Measurements from ENCODE around the gene CAPS2. TPM values are rescaled to one million over a fixed set of nuclear protein-coding genes. Genes with fewer than 3 reads are reported as not detected.
"Not testable (repeated sequence)": the region's sequence is repeated elsewhere in the genome, so short reads cannot be mapped to it uniquely, and the experiment has no call there.

CAPS2 gene
- polyA plus RNA-seq (ENCODE audit: low read depth in 6 of 6) = 1 to 10 TPM; 2.1 to 9.4 (median 4.0) TPM

GRCh38 chr12:75329918-75330826 lies at the start of gene CAPS2:
Gene CAPS2 (minus strand): TSS chr12:75330324. CDS start chr12:75326498, 3,826 bp downstream.
- peak; percentile 74 to 75 for ATAC-seq (ENCODE audit: low read depth in 2 of 2)
- H3K27ac Mint-ChIP-seq = peak within 1 kb of the TSS; percentile 15 to 92 (median 78)
- no peaks in the 10 kb centered on the region for H3K9me3 Mint-ChIP-seq
- peaks cover 14 to 25% (median 19%) of the 10 kb centered on the region in 3 donors for H3K4me1 Mint-ChIP-seq
- peaks cover 24 to 29% (median 27%) of the 10 kb centered on the region in 3 donors for H3K27me3 Mint-ChIP-seq
- H3K4me3 Mint-ChIP-seq = peak within 1 kb of the TSS; percentile 81 to 94 (median 92)
- H3K36me3 Mint-ChIP-seq = no peaks in the 10 kb centered on the region
- DNase-seq = peak; percentile 53

DNA sequence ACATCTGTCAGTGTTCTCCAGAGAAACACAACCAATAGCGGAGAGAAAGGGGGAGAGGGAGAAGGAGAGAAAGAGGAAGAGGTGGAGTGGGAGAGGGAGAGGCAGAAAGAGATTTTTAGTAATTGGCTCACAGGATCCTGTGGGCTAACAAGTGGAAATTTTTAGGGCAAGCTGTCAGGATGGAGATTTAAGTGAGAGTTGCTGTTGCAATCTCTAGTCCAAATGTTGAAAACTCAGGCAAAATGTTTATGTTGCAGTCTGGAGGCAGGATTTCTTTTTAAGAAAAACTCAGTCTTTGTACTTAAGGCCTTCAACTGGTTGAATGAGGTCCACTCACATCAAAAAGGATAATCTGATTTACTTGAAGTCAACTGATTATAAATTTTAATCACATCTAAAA lies 48.2 kb upstream of the CAPS2 start:
- ATAC-seq (ENCODE audit: low read depth in 2 of 2) = no peak
- no peak overlapping the region for H3K4me3 Mint-ChIP-seq
- no peak overlapping the region for H3K27ac Mint-ChIP-seq

DNA sequence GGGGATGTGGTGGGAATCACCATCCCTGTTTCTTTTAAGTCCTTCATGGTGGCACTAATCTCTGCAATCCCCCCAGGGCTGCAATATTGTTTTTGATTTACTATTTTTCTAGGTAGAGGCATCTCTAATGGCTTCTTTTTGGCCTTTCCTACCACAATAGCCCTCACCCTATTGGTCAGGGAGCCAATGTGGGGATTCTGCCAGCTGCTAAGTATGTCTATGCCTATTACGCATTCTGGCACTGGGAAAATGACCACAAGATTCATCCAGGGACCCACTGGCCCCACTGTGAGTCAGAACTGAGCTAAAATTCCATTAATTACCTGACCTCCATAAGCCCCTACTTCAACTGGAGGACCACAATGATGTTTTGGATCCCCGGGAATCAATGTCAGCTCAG lies 44.8 kb upstream of the CAPS2 start:
- DNase-seq (no peak), ATAC-seq (ENCODE audit: low read depth in 2 of 2) (no peak)
- no peak overlapping the region for H3K4me3 Mint-ChIP-seq
- H3K27me3 Mint-ChIP-seq = no peaks in the 10 kb centered on the region
- no peaks in the 10 kb centered on the region for H3K36me3 Mint-ChIP-seq
- H3K4me1 Mint-ChIP-seq = no peaks in the 10 kb centered on the region
- peaks cover 0 to 1% (median 0%) of the 10 kb centered on the region in 7 donors for H3K9me3 Mint-ChIP-seq
- peak overlapping the region in 1 of 6 donors; percentile 70 for H3K27ac Mint-ChIP-seq

More for the DNA sequence above, 48.2 kb upstream of the CAPS2 start:
- Mint-ChIP-seq H3K4me1 (no peaks in the 10 kb centered on the region), H3K36me3 (no peaks in the 10 kb centered on the region), H3K27me3 (no peaks in the 10 kb centered on the region), H3K9me3 (no peaks in the 10 kb centered on the region)
- DNase-seq = no peak

DNA sequence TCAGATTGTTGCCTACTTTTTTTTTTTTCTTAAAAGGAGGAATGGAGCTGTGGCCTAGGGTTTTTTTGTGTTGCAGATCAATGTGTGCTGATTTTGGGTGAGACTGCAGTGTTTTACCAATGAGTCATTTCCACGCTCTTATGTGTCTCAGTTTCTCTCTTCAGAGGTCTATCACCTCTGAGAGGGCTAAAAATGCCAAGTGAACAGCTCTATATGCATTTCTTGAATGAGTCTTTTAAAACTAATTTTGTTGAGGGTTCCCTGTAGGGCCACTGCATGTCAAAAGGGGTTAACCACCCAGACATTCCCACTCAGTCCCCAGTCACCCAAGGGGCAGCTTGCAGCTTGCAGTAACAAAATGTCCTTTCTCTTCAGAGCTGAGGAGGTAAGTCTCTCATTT lies 36.5 kb upstream of the CAPS2 start:
- DNase-seq = no peak
- H3K4me1 Mint-ChIP-seq = peaks cover 0 to 3% (median 1%) of the 10 kb centered on the region in 3 donors
- H3K36me3 Mint-ChIP-seq = no peaks in the 10 kb centered on the region
- no peak for ATAC-seq (ENCODE audit: low read depth in 2 of 2)
- no peak overlapping the region for H3K4me3 Mint-ChIP-seq
- peak overlapping the region in 1 of 6 donors; percentile 1 for H3K27ac Mint-ChIP-seq
- H3K27me3 Mint-ChIP-seq = no peaks in the 10 kb centered on the region
- peaks cover 0 to 1% (median 0%) of the 10 kb centered on the region in 7 donors for H3K9me3 Mint-ChIP-seq

- H3K9me3 Mint-ChIP-seq = peaks cover 0 to 5% (median 4%) of the 10 kb centered on the region in 7 donors
Measured at GRCh38 chr12:75364919-75365318, 34.8 kb upstream of the CAPS2 start.

DNA sequence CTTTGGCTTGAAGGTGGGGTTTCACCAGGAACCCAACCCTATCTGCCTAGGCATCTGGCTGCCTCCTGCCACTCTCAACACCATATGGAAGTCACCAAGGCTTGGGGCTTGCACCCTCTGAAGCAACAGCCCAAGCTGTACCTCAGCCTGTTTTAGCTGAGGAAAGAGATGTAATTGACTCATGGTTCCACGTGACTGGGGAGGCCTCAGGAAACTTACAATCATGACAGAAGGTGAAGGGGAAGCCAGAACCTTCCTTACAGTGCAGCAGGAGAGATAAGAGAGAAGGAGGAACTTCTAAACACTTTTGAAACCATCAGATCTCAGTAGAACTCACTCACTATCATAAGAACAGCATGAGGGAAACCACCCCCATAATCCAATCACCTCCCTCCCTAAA lies 31.3 kb upstream of the CAPS2 start:
- DNase-seq = no peak
- Mint-ChIP-seq H3K4me3 (peak overlapping the region in 1 of 8 donors; percentile 64), H3K4me1 (peaks cover 8 to 14% (median 8%) of the 10 kb centered on the region in 3 donors), H3K36me3 (peaks cover 0 to 4% of the 10 kb centered on the region in 2 donors), H3K27ac (peak overlapping the region in 1 of 6 donors; percentile 27), H3K27me3 (no peaks in the 10 kb centered on the region), H3K9me3 (peaks cover 0 to 9% (median 4%) of the 10 kb centered on the region in 7 donors)
- no peak for ATAC-seq (ENCODE audit: low read depth in 2 of 2)

More at GRCh38 chr12:75364919-75365318, 34.8 kb upstream of the CAPS2 start:
- Mint-ChIP-seq H3K4me3 (no peak overlapping the region), H3K27me3 (no peaks in the 10 kb centered on the region), H3K36me3 (peaks cover 0 to 4% of the 10 kb centered on the region in 2 donors), H3K4me1 (peaks cover 8 to 14% (median 8%) of the 10 kb centered on the region in 3 donors), H3K27ac (no peak overlapping the region)
- ATAC-seq (ENCODE audit: low read depth in 2 of 2) = no peak
- no peak for DNase-seq

DNA sequence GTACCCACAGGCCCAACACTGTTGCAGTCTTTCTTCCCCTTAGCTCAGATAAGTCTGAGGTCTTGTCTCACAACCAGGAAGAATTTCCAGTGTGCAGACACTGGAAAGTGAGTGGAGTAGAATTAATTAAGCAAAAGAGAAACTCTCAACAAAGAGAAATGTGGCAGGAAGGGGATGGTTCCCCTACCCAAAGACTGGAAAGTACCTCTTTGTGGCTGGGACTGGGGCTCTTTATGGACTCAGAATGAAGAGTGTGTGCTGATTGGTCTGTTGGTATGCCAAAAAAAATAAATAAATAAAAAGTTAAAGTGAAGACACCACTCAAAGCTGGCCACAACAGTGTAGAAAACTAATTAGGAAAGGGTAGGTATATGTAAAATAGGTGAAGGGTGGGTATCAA lies 30.8 kb upstream of the CAPS2 start:
- H3K36me3 Mint-ChIP-seq = peaks cover 0 to 4% of the 10 kb centered on the region in 2 donors
- H3K4me3 Mint-ChIP-seq = no peak overlapping the region
- H3K27me3 Mint-ChIP-seq = no peaks in the 10 kb centered on the region
- H3K9me3 Mint-ChIP-seq = peaks cover 0 to 9% (median 4%) of the 10 kb centered on the region in 7 donors
- H3K27ac Mint-ChIP-seq = peak overlapping the region in 4 of 6 donors; percentile 60 to 85 (median 72)
- ATAC-seq (ENCODE audit: low read depth in 2 of 2) (peak; percentile 41 to 58), DNase-seq (no peak)
- H3K4me1 Mint-ChIP-seq = peaks cover 8 to 14% (median 8%) of the 10 kb centered on the region in 3 donors

DNA sequence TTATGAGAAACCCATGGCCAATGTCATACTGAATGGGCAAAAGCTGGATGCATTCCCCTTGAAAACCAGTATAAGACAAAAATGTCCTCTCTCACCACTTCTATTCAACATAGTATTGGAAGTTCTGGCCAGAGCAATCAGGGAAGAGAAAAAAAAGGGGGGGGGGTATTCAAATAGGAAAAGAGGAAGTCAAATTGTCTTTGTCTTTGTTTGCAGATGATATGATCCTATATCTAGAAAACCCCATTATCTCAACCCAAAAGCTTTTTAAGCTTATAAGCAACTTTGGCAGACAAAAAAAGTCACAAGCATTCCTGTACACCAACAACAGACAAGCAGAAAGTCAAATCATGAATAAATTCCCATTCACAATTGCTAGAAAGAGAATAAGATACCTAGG lies 23.9 kb upstream of the CAPS2 start:
- H3K27ac Mint-ChIP-seq = no peak overlapping the region
- peaks cover 5 to 35% (median 20%) of the 10 kb centered on the region in 7 donors for H3K9me3 Mint-ChIP-seq
- DNase-seq (no peak), ATAC-seq (ENCODE audit: low read depth in 2 of 2) (no peak)
- H3K36me3 Mint-ChIP-seq = peaks cover 7 to 23% of the 10 kb centered on the region in 2 donors
- no peaks in the 10 kb centered on the region for H3K27me3 Mint-ChIP-seq
- H3K4me3 Mint-ChIP-seq = no peak overlapping the region
- peaks cover 0 to 6% (median 0%) of the 10 kb centered on the region in 3 donors for H3K4me1 Mint-ChIP-seq

DNA sequence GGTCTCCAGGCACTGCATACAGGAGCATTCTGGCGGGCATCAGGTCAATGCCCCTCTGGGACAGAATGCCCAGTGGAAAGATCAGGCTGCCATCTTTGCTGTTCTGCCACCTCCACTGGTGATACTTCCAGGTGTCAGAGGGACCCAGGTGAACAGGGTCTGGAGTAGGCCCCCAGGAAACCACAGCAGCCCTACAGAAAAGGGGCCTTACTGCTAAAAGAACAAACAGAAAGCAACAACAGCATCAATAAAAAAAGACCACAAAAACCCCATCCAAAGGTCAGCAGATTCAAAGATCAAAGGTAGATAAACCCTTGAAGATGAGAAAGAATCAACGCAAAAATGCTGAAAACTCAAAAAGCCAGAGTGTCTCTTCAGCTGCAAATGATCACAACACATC lies 20.3 kb upstream of the CAPS2 start:
- peak overlapping the region in 1 of 6 donors; percentile 53 for H3K27ac Mint-ChIP-seq
- ATAC-seq (ENCODE audit: low read depth in 2 of 2) (no peak), DNase-seq (no peak)
- H3K4me3 Mint-ChIP-seq = no peak overlapping the region
- peaks cover 5 to 30% (median 16%) of the 10 kb centered on the region in 7 donors for H3K9me3 Mint-ChIP-seq
- peaks cover 7 to 23% of the 10 kb centered on the region in 2 donors for H3K36me3 Mint-ChIP-seq
- peaks cover 0 to 6% (median 0%) of the 10 kb centered on the region in 3 donors for H3K4me1 Mint-ChIP-seq
- no peaks in the 10 kb centered on the region for H3K27me3 Mint-ChIP-seq

DNA sequence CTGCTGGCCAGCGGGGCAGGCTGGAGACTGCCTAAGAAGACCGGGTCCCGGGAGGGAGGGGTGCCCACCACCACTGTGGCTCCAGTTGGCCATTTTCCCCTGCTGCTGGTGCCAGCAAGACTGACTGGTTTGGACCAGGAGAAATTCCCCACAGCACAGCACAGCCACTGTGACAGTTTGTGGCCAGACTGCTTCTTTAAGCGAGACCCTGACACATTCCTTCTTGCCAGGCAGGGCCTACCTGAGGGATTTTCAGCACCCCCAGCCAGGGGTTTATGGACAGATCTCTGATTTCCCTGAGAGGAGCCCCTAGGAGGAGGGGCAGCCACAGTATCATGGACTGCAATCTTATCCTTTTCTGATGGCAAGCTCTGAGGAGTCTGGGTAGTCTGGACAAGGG lies 19.8 kb upstream of the CAPS2 start:
- Mint-ChIP-seq H3K27ac (no peak overlapping the region), H3K4me1 (peaks cover 0 to 6% (median 0%) of the 10 kb centered on the region in 3 donors), H3K4me3 (no peak overlapping the region), H3K9me3 (peaks cover 5 to 25% (median 11%) of the 10 kb centered on the region in 7 donors), H3K27me3 (no peaks in the 10 kb centered on the region), H3K36me3 (peaks cover 4 to 19% of the 10 kb centered on the region in 2 donors)
- no peak for ATAC-seq (ENCODE audit: low read depth in 2 of 2)
- no peak for DNase-seq

- not testable (repeated sequence) for H3K27me3 Mint-ChIP-seq; H3K9me3 Mint-ChIP-seq; DNase-seq; H3K36me3 Mint-ChIP-seq; H3K27ac Mint-ChIP-seq; ATAC-seq (ENCODE audit: low read depth in 2 of 2); H3K4me1 Mint-ChIP-seq; H3K4me3 Mint-ChIP-seq
Measured at GRCh38 chr12:75346215-75346614, 16.1 kb upstream of the CAPS2 start.

DNA sequence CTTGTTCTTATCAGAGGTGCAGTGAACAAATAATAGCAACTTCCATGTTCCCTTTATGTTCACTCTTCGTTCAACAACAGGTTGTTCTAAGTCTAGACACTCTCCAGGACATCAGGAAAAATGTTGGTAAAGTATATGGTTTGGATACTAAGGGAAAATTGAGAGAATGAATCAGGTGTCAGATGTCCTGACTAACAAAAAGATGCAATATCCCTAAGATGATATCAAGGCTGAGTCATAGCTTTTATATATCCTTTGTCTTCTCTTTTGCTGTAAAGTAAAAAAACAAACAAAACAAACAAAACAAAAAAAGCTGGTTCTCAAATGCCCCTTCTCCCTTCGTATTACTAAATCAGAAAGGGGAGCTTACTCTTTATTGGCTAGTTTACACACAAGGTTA lies 15.4 kb upstream of the CAPS2 start:
- Mint-ChIP-seq H3K4me1 (no peaks in the 10 kb centered on the region), H3K27me3 (no peaks in the 10 kb centered on the region), H3K4me3 (no peak overlapping the region), H3K9me3 (no peaks in the 10 kb centered on the region), H3K36me3 (peaks cover 0 to 5% of the 10 kb centered on the region in 2 donors), H3K27ac (no peak overlapping the region)
- DNase-seq = no peak
- no peak for ATAC-seq (ENCODE audit: low read depth in 2 of 2)

DNA sequence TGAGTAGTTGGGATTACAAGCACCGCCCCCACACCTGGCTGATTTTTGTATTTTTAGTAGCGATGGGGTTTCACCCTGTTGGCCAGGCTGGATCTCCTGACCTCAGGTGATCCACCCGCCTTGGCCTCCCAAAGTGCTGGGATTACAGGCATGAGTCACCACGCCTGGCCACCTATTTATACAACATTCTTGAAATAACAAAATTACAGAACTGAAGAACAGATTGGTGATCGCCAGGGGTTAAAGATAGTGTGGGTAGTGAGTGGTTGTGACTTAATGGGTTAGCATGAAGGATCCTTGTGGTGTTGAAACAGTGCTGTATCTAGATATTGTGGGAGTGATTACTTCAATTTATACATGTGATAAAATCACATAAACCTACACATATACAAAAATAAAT lies 11.7 kb upstream of the CAPS2 start:
- ATAC-seq (ENCODE audit: low read depth in 2 of 2) = no peak
- peaks cover 0 to 5% of the 10 kb centered on the region in 2 donors for H3K36me3 Mint-ChIP-seq
- no peak for DNase-seq
- peak overlapping the region in 1 of 6 donors; percentile 54 for H3K27ac Mint-ChIP-seq
- H3K9me3 Mint-ChIP-seq = peaks cover 0 to 3% (median 0%) of the 10 kb centered on the region in 7 donors
- no peaks in the 10 kb centered on the region for H3K4me1 Mint-ChIP-seq
- no peaks in the 10 kb centered on the region for H3K27me3 Mint-ChIP-seq
- no peak overlapping the region for H3K4me3 Mint-ChIP-seq

- Mint-ChIP-seq H3K9me3 (peaks cover 0 to 3% (median 0%) of the 10 kb centered on the region in 7 donors), H3K4me3 (no peak overlapping the region), H3K27me3 (peaks cover 10 to 15% (median 11%) of the 10 kb centered on the region in 3 donors), H3K27ac (no peak overlapping the region), H3K36me3 (peaks cover 0 to 5% of the 10 kb centered on the region in 2 donors), H3K4me1 (peaks cover 7 to 10% (median 8%) of the 10 kb centered on the region in 3 donors)
- ATAC-seq (ENCODE audit: low read depth in 2 of 2) (no peak), DNase-seq (no peak)
Measured at GRCh38 chr12:75337905-75338304, 7.8 kb upstream of the CAPS2 start.
